ENCODE data around the gene BCAN. TPM values are rescaled to one million over a fixed set of nuclear protein-coding genes. Genes with fewer than 3 reads are reported as not detected.

BCAN gene
- total RNA-seq, 1 donor from 2014 or later: not detected

GRCh38 chr1:156665539-156665938 is 23.6 kb downstream of the BCAN start:
- peaks cover 35 to 65% of the 10 kb centered on the region in 2 donors for H3K4me1 ChIP-seq
- TF ChIP-seq, protein P1, sequence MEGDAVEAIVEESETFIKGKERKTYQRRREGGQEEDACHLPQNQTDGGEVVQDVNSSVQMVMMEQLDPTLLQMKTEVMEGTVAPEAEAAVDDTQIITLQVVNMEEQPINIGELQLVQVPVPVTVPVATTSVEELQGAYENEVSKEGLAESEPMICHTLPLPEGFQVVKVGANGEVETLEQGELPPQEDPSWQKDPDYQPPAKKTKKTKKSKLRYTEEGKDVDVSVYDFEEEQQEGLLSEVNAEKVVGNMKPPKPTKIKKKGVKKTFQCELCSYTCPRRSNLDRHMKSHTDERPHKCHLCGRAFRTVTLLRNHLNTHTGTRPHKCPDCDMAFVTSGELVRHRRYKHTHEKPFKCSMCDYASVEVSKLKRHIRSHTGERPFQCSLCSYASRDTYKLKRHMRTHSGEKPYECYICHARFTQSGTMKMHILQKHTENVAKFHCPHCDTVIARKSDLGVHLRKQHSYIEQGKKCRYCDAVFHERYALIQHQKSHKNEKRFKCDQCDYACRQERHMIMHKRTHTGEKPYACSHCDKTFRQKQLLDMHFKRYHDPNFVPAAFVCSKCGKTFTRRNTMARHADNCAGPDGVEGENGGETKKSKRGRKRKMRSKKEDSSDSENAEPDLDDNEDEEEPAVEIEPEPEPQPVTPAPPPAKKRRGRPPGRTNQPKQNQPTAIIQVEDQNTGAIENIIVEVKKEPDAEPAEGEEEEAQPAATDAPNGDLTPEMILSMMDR (IDR thresholded peaks at IDR 0.05): no peak
- H3K9me3 ChIP-seq: no peaks in the 10 kb centered on the region
- peak overlapping the region in 1 of 2 donors; percentile 24 for H3K4me3 ChIP-seq
- peak overlapping the region; percentile 88 to 90 for H3K27ac ChIP-seq
- intact Hi-C loops (cut with DNase I): no loop called here
- no peaks in the 10 kb centered on the region for H3K36me3 ChIP-seq
- DNase-seq (ENCODE audit: low spot score in 2 of 2): no peak
- H3K27me3 ChIP-seq: no peaks in the 10 kb centered on the region

DNA sequence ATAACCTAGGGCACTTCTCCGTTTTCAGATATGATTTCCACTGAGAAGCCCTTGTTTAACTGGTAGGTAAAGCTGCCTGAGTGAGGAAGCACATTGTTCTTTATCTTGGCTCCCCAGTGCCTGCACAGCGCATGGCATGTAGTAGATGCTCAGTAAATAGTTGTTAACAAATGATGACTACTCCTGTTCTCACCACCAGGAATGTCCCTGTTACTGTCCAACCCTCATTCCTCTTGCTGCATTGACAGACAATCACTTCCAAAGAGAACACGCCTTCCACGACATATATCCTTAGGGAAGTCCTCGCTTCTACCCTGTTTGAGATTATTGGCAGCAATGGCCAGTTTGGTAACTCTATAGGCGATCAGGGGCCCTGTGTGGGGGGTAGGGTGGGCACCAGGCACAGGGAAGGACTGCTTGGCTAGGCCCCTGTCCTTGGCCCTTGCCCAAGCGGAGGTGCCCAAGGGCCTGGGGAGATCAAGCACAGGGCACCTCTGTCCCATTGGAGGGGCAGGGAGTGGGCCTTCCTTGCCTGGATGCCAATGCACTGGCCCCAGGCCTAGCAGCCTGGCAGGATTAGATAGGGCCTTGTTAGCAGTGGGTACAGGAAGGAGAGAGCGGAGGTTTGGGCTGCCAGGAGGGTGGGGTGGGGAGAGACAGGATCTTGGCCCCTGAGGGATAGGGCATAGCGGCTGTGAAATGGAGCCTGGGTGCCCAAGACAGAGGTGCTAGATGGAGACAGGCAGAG is 25.1 kb downstream of the BCAN start:
- Histone ChIP-seq H3K9me3 (no peaks in the 10 kb centered on the region), H3K36me3 (peaks cover 0 to 7% of the 10 kb centered on the region in 2 donors), H3K4me3 (no peak overlapping the region), H3K27me3 (no peaks in the 10 kb centered on the region), H3K27ac (peak overlapping the region; percentile 88 to 90), H3K4me1 (peaks cover 30 to 52% of the 10 kb centered on the region in 2 donors)
- TF ChIP-seq, protein P1 (IDR thresholded peaks at IDR 0.05): no peak
- DNase-seq (ENCODE audit: low spot score in 2 of 2): no peak
- intact Hi-C loops (cut with DNase I): no loop called here

DNA sequence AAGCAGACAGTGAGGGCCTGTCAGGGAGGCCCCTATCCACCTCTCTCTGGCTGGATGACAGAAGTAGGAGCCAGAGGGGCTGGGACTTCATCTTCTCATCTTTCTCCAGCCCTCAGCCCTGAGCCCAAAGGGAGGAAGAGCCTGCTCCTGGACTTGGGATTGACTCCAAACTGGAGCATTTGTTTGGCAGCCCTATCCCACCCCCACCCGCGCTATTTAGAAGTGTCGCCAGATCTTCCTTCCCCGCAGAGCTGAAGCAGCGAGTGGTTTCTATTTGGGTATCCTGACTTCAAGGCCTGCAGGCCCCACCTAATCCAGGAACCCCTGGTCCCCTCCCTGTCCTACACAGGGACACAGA is 25.7 kb downstream of the BCAN start:
- peak overlapping the region; percentile 88 to 90 for H3K27ac ChIP-seq
- H3K36me3 ChIP-seq: peaks cover 0 to 11% of the 10 kb centered on the region in 2 donors
- H3K4me3 ChIP-seq: no peak overlapping the region
- H3K9me3 ChIP-seq: no peaks in the 10 kb centered on the region
- intact Hi-C loops (cut with DNase I): no loop called here
- H3K27me3 ChIP-seq: no peaks in the 10 kb centered on the region
- TF ChIP-seq, protein P1 (IDR thresholded peaks at IDR 0.05): no peak
- H3K4me1 ChIP-seq: peaks cover 25 to 47% of the 10 kb centered on the region in 2 donors
- DNase-seq (ENCODE audit: low spot score in 2 of 2): no peak

DNA sequence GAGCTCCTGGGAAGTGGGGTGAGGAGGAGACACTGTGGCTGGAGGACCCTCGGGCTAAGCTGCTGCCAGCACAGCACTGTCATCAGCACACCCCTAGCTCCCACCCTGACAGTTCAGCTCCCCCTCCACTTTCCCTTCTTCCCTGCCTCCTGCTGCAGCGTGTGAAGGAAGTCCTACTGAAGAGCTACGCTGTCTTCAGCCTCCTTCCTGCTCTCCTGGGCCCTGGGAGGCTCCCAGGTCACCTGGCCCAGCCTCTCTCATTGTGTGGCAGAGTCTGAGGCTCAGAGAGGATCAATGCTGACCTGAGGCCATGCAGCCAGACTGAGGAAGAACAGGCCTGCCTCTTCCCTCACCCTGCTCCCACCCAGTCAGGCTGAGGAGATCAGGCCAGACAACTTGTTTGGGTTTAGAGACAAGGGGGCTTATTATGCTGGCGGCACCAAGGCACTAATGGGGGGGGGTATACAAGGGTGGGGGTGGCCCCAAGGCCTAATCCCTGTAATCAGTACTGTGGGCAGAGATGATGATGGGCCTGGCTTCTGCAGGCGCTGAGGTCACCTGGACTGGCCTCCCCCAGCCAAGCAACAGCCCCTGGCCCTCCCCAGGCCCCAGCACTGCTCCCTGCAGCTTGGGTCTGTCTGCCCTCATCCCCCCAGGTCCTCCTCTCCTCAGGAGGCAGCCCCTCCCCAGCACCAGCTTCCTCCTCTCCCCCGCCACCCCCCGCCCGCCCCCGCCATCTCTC is 26.2 kb downstream of the BCAN start:
- intact Hi-C loops (cut with DNase I): no loop called here
- TF ChIP-seq, protein P1 (IDR thresholded peaks at IDR 0.05): no peak
- Histone ChIP-seq H3K9me3 (no peaks in the 10 kb centered on the region), H3K4me1 (peaks cover 22 to 41% of the 10 kb centered on the region in 2 donors), H3K4me3 (no peak overlapping the region), H3K27me3 (no peaks in the 10 kb centered on the region), H3K27ac (peak overlapping the region; percentile 88 to 90), H3K36me3 (peaks cover 0 to 11% of the 10 kb centered on the region in 2 donors)
- no peak for DNase-seq (ENCODE audit: low spot score in 2 of 2)

GRCh38 chr1:156668801-156669637 is 27.1 kb downstream of the BCAN start:
- TF ChIP-seq, protein P1 (IDR thresholded peaks at IDR 0.05): no peak
- intact Hi-C loops (cut with DNase I): no loop called here
- H3K4me3 ChIP-seq: no peak overlapping the region
- H3K27ac ChIP-seq: peak overlapping the region; percentile 88 to 90
- H3K9me3 ChIP-seq: no peaks in the 10 kb centered on the region
- no peak for DNase-seq (ENCODE audit: low spot score in 2 of 2)
- H3K36me3 ChIP-seq: peaks cover 0 to 18% of the 10 kb centered on the region in 2 donors
- no peaks in the 10 kb centered on the region for H3K27me3 ChIP-seq
- peaks cover 14 to 33% of the 10 kb centered on the region in 2 donors for H3K4me1 ChIP-seq
